Cardiac muscle cell (in vitro differentiated cells and primary cell): ENCODE data around the gene DNAJC18. TPM values are rescaled to one million over a fixed set of nuclear protein-coding genes. Genes with fewer than 3 reads are reported as not detected.

ENCODE experiments used
- DNase-seq, 2 donors: peaks; one replicate each; pipeline versions ENCODE4 v3.0.0 to v3.0.0-alpha.2; 2010 to 2017; ENCODE audit warnings: low read depth in 1 of 2, low spot score in 1 of 2
- H3K27ac ChIP-seq: fragments of 200-600 bp; sonication (generic); 2 replicates; pipeline ENCODE4 v1.5.1; 2016
- H3K27me3 ChIP-seq: fragments of 200-600 bp; sonication (generic); 2 replicates; pipeline ENCODE4 v1.6.0; 2016; ENCODE audit warnings: control low read depth
- H3K36me3 ChIP-seq: fragments of 200-600 bp; sonication (generic); 2 replicates; pipeline ENCODE4 v1.5.1; 2016; ENCODE audit warnings: control low read depth
- H3K4me1 ChIP-seq: fragments of 200-600 bp; sonication (generic); 2 replicates; pipeline ENCODE4 v1.8.1; 2017; ENCODE audit warnings: low read depth, mild to moderate bottlenecking, mixed run types
- H3K4me3 ChIP-seq: fragments of 200-600 bp; sonication (generic); 2 replicates; pipeline ENCODE4 v1.5.1; 2016; ENCODE audit warnings: mild to moderate bottlenecking
- H3K9me3 ChIP-seq: fragments of 200-600 bp; sonication (generic); 2 replicates; pipeline ENCODE4 v1.5.1; 2017; ENCODE audit warnings: low read depth, mild to moderate bottlenecking, control low read depth
- CTCF ChIP-seq: IDR thresholded peaks from 2 replicates; pipeline ENCODE4 v1.5.1; 2012; ENCODE audit warnings: low read depth, mild to moderate bottlenecking, low read length
- polyA plus RNA-seq: library from polyadenylated mRNA; unstranded; fragments of >200 nt; fragmentation: Nextera tagmentation; extraction: Ambion mirVana; gene quantifications from 2 replicates; pipeline ENCODE4 v1.2.1, GENCODE V29; 2016
- total RNA-seq: library from RNA; depleted of rRNA; stranded (reverse); fragments of >200 nt; gene quantifications from 2 replicates; pipeline ENCODE4 v1.2.3, GENCODE V29; 2016

The DNAJC18 gene
- total and polyA plus RNA-seq, 2 experiments from 2014 or later = 10.1 to 17.4 TPM

DNA sequence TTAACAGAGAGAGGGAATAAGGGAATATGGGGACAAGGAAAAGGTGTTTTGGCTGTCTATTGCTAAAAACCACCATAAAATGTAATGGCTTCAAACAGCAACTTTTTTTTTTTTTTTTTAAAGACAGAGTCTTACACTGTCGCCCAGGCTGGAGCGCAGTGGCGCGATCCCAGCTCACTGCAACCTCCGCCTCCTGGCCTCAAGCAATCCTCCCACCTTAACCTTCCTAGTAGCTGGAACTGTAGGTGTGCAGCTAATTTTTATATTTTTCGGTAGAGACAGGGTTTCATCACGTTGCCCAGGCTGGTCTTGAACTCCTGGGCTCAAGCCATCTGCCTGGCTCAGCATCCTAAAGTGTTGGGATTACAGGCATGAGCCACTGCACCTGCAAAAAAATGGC is 31.1 kb downstream of the DNAJC18 start:
- no peak for TF ChIP-seq CTCF
- Histone ChIP-seq H3K9me3 (no peaks in the 10 kb centered on the region), H3K4me1 (peaks cover 10% of the 10 kb centered on the region), H3K27me3 (no peaks in the 10 kb centered on the region), H3K4me3 (no peak overlapping the region), H3K27ac (no peak overlapping the region), H3K36me3 (no peaks in the 10 kb centered on the region)
- DNase-seq = no peak

DNA sequence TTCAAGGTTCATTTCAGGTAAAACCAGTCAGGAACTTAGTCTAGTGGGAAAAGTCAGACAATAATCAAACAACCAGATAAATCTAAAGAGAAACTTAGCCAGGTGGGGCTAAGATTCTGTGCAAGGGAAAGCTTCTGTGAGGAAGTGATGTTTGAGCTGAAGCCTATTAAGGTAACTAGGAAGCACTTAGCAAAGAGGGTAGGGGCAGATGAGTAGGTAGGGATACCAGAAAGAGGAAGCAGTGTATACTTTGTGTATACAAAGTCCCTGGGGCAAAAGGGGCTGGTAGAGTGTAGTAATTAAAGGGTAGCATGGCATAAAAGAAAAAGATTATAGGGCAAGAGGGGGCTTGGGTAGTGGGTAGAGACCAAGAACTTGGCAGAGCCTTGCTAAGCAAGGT is 31.8 kb downstream of the DNAJC18 start:
- Histone ChIP-seq H3K4me3 (no peak overlapping the region), H3K36me3 (no peaks in the 10 kb centered on the region), H3K4me1 (peaks cover 10% of the 10 kb centered on the region), H3K27ac (no peak overlapping the region), H3K27me3 (no peaks in the 10 kb centered on the region), H3K9me3 (no peaks in the 10 kb centered on the region)
- TF ChIP-seq CTCF = no peak
- DNase-seq = no peak

DNA sequence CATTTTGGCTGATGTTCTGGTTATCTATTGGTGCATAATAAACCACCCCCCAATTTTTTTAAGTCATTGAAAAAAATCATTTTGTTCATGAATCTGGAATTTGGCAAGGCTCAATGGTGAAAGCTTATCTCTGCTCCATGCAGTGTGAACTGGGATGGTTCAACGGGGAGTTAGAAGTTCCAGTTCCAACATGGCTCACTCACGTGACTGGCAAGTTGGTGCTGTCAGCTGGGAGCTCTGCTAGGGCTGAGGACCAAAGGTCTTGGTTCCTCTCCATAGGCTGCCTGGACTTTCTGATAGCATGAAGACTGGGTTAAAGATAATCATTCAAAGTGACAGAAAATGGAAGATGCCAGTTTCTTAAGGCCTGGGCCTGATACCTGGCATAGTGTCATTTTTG is 32.4 kb downstream of the DNAJC18 start:
- H3K4me1 ChIP-seq = peaks cover 10% of the 10 kb centered on the region
- TF ChIP-seq CTCF = no peak
- no peak for DNase-seq

DNA sequence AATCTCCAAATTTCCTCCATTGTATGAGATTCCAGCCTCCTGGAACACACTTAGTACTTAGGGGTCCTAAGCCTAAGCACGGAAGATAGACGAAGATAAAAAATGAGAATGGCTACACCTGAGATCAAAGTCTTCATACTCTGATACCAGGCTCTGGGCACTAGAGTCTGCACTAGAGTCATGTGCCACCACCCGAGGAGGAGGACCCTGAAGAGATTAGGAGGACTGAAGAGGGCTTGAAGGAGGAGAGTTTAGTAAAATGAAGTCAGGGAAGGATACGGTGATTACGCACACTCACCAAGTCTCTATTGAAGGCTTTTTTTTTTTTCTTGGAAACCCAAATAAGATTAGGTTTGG is 34.9 kb downstream of the DNAJC18 start:
- Histone ChIP-seq H3K27me3 (no peaks in the 10 kb centered on the region), H3K9me3 (no peaks in the 10 kb centered on the region), H3K4me3 (peak overlapping the region; percentile 36), H3K36me3 (peaks cover 4% of the 10 kb centered on the region), H3K27ac (peak overlapping the region; percentile 86), H3K4me1 (peaks cover 6% of the 10 kb centered on the region)
- no peak for DNase-seq
- no peak for TF ChIP-seq CTCF

More for the DNA sequence above, 32.4 kb downstream of the DNAJC18 start:
- Histone ChIP-seq H3K27me3 (no peaks in the 10 kb centered on the region), H3K36me3 (no peaks in the 10 kb centered on the region), H3K9me3 (no peaks in the 10 kb centered on the region), H3K4me3 (no peak overlapping the region), H3K27ac (no peak overlapping the region)

DNA sequence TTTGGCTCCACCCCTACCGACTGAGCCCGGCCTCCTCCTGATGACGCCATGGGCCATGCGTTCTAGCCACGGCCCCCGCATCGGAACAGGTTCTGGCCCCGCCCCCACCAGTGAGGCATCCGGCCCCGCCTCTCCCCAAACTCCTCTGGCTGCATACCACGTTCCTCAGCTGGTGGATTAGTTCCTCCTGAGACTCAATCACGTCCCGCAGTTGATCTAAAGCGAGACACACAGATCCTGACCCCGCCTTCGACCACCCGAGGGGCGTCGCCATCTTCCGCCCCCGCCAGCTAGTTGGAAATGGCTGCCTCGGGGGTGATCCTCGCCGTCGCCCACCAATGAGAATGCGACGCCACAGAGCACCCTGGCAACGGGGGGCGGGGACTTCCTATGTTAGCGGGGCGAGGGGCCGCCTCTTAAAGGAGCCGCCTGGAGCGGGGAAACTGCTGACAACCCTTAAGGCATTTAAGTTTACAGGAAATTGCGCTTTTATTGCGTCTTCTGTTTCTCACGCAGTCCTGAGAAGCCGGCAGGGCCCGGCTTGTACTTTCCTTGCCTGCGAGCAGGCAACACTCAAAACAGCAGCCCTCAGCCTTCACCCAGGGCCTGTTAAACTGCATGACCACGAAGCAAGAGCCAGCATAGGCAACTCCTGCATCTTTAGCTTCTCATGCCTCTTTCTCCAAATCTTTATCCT is 35.4 kb downstream of the DNAJC18 start, which contains the start of gene SPATA24:
Gene SPATA24 (minus strand): TSS at position 303 of the 697 bp plus-strand sequence. CDS start 29 bp downstream, at position 274.
- no peak for TF ChIP-seq CTCF
- no peaks in the 10 kb centered on the region for H3K27me3 ChIP-seq
- H3K36me3 ChIP-seq = peaks cover 4% of the 10 kb centered on the region

More for the DNA sequence above, 35.4 kb downstream of the DNAJC18 start, which contains the start of gene SPATA24:
- Histone ChIP-seq H3K9me3 (no peaks in the 10 kb centered on the region), H3K4me3 (peak within 1 kb of the TSS; percentile 36), H3K27ac (peak within 1 kb of the TSS; percentile 86), H3K4me1 (peaks cover 6% of the 10 kb centered on the region)
- DNase-seq = peak; percentile 99
